ENCODE data around the gene PIPOX. TPM values are rescaled to one million over a fixed set of nuclear protein-coding genes. Genes with fewer than 3 reads are reported as not detected.

The PIPOX gene
- total and polyA plus RNA-seq, 2 of the 8 experiments (the other 6 are each of a cell fraction or from before 2014, with no cell fraction given): 57.2 to 99.6 TPM

GRCh38 chr17:29074488-29074887, 31.5 kb downstream of the PIPOX start:
- H3K4me1 ChIP-seq (replicated peaks in 1 of 4; ENCODE audit: control insufficient read depth in 3 of 4, insufficient read depth in 4 of 4, low read length in 3 of 4): peaks cover 14 to 35% (median 24%) of the 10 kb centered on the region in 4 experiments
- CTCF ChIA-PET (ENCODE audit: partially characterized antibody): interaction anchor here (1.0 kb wide), 1 partner anchor 109 kb away, joined by 3 read pairs; no protein-coding TSS in a partner anchor
- TF ChIP-seq GABPA (IDR thresholded peaks at IDR 0.05; ENCODE audit: borderline replicate concordance, insufficient read depth, low read length) (no peak), BACH1 (IDR thresholded peaks at IDR 0.05; ENCODE audit: low read length) (no peak), NANOG (IDR thresholded peaks at IDR 0.05; ENCODE audit: insufficient read depth, low read depth, low read length, poor library complexity, severe bottlenecking) (no peak)

More at GRCh38 chr17:29074488-29074887, 31.5 kb downstream of the PIPOX start:
- Histone ChIP-seq H3K36me3 (ENCODE audit: control insufficient read depth in 2 of 4, insufficient read depth in 4 of 4, low read length in 3 of 4) (peaks cover 0 to 9% (median under 1%) of the 10 kb centered on the region in 4 experiments; a peak in 2 of 8 replicates), H3K14ac (ENCODE audit: insufficient read length) (no peak overlapping the region), H3K4me3 (ENCODE audit: extremely low read depth in 1 of 4, insufficient read depth in 2 of 4, low read depth in 3 of 4, low read length in 4 of 4) (no peak overlapping the region), H3K9ac (replicated peaks in 1 of 4; ENCODE audit: extremely low read depth in 1 of 4, low read depth in 3 of 4, low read length in 3 of 4) (no peak overlapping the region), H2BK12ac (ENCODE audit: low read depth, low read length) (no peak overlapping the region; the same call in 1 of the 2 replicates), H4K91ac (replicated peaks; ENCODE audit: insufficient read length, low read length) (no peak overlapping the region), H3K9me3 (ENCODE audit: insufficient read depth in 2 of 2, low read depth in 1 of 2, low read length in 1 of 2) (no peaks in the 10 kb centered on the region), H3K23ac (ENCODE audit: insufficient read length) (no peak overlapping the region), H3K56ac (replicated peaks; ENCODE audit: insufficient read length, low read depth, low read length) (no peak overlapping the region), H4K8ac (ENCODE audit: extremely low read depth, insufficient read depth, low read length) (no peak overlapping the region), H3K79me2 (ENCODE audit: control insufficient read depth in 1 of 2, insufficient read depth in 2 of 2, low read length in 2 of 2) (no peaks in the 10 kb centered on the region), H2AFZ (ENCODE audit: low read length) (no peak overlapping the region), H3K4ac (replicated peaks; ENCODE audit: insufficient read length, low read depth, low read length) (no peak overlapping the region), H3K27me3 (replicated peaks in 1 of 4; ENCODE audit: control insufficient read depth in 3 of 4, extremely low read depth in 1 of 4, insufficient read depth in 3 of 4, low read length in 3 of 4) (no peaks in the 10 kb centered on the region), H3K23me2 (ENCODE audit: low read depth, low read length) (no peaks in the 10 kb centered on the region), H3K27ac (ENCODE audit: low read depth, low read length) (no peak overlapping the region), H2BK5ac (ENCODE audit: low read depth, low read length) (no peak overlapping the region), H2BK20ac (ENCODE audit: low read length) (peak overlapping the region; percentile 25; the same call in 1 of the 2 replicates), H4K20me1 (replicated peaks in 1 of 2; ENCODE audit: control insufficient read depth in 1 of 2, insufficient read depth in 2 of 2, low read length in 2 of 2) (no peaks in the 10 kb centered on the region), H4K5ac (ENCODE audit: insufficient read length, low read depth, low read length) (no peak overlapping the region), H3K4me2 (ENCODE audit: insufficient read depth in 1 of 2, low read depth in 2 of 2, low read length in 2 of 2) (no peak overlapping the region), H3K79me1 (ENCODE audit: low read depth, low read length) (no peaks in the 10 kb centered on the region), H2BK15ac (ENCODE audit: low read length) (no peak overlapping the region), H2BK120ac (replicated peaks; ENCODE audit: low read depth, low read length) (no peak overlapping the region), H2AK5ac (ENCODE audit: low read depth, low read length) (no peak overlapping the region), H3K18ac (ENCODE audit: extremely low read depth, low read length) (no peak overlapping the region)
- WGBS, 2 experiments (ENCODE audit: extremely low coverage in 1 of 2, insufficient coverage in 1 of 2, insufficient read length in 1 of 2, insufficient replicate concordance in 2 of 2, low coverage in 1 of 2, low lambda C conversion rate in 2 of 2, missing lambda C conversion rate in 1 of 2): 95% methylated on average over 12 of the region's 12 CpGs; no CpG with 5 or more reads in 1 of the 2 experiments
- POLR2A ChIA-PET (ENCODE audit: partially characterized antibody): interaction anchor here (1.1 to 2.9 kb wide), 2 partner anchors 11 to 23 kb away, joined by 3 to 6 read pairs; no protein-coding TSS in a partner anchor
- FAIRE-seq (no peak), DNase-seq (ENCODE audit: low read depth in 1 of 2, low spot score in 2 of 2) (no peak)
